AG20443 (cell line): Measurements from ENCODE around the gene CASK.
"Not testable (repeated sequence)": the region's sequence is repeated elsewhere in the genome, so short reads cannot be mapped to it uniquely, and the experiment has no call there.

Source experiments
- DNase-seq: peaks from one replicate; pipeline ENCODE4 v3.0.0; 2012; ENCODE audit warnings: low spot score, mixed read lengths

The CASK gene

DNA sequence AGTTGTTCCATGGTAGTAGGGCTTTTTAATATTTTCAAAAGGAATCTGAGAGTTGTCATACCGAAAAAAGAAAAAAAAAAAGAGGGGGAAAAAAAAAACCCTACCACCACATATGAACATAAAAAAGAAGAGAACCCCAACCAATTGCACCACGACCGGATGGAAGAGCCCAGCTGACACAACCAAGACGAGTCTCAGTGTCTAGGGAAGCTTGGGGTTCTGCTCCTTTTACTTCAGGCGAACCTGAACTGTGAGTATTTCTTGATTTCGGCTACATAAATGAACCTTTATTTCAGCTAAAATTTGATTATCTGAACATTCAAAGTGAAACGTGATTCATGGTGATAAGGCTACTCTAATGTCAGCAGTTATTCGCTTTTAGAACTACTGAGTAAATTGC, 234.5 kb downstream of the CASK start, which contains the start of gene GPR34:
Gene GPR34 (plus strand): TSS at position 139 of the 400 bp plus-strand sequence. CDS start 6,661 bp downstream, outside the sequence.
- no peak for DNase-seq

DNA sequence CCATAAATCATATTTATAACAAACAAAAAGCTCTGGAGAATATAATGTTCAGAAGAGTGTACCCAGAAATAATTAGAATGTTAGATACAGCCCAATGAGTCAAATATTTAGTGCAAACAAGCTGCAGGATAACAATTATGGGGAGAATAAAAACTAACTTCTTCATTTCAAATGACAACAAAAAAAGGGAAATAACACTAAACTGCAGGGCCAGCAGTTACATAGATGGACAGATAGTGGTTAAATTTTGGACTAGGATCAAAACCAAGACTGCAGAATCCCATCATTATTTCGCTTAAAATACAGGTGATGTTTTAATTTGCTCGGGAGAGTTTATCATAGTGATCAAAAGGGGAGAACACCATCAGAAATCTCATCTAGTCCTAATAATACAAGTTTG, 235.2 kb downstream of the CASK start:
- DNase-seq: no peak

DNA sequence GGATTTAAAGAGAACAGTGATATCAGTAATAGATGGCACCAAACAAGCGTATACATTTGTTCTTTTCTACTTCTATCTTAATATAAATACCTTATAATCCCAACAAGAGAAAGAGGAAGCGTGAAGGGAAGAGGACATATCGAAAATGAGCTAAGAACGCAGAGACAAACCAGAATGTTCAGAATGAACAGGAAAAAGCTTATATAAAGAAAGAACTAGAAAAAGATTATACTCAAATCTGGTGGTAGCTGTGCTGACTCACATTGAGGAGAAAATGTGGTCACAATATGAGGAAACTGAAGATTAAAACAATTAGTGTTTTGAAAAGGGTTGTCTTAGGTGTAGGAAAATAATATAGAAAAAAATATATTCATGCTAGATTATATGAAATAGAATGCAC, 236.6 kb downstream of the CASK start:
- DNase-seq: no peak

DNA sequence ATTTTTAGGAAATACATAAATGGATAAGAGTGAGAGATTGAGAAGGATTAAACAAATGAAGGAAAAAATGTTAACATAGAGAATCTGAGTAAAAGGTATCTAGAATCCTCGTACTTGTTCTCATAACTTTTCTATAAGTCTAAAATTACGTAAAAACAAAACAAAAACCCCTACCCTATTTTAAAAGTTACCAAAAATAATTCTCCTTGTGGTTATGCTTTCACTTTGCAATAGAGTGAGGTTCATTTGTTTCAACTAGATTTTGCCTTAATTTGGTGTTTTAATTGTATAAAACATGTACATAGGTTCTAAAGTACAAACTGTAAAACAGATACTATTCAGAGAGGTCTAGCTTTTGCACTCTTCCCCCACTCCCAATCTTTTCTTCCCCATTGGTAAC, 238.4 kb downstream of the CASK start:
- DNase-seq: no peak

DNA sequence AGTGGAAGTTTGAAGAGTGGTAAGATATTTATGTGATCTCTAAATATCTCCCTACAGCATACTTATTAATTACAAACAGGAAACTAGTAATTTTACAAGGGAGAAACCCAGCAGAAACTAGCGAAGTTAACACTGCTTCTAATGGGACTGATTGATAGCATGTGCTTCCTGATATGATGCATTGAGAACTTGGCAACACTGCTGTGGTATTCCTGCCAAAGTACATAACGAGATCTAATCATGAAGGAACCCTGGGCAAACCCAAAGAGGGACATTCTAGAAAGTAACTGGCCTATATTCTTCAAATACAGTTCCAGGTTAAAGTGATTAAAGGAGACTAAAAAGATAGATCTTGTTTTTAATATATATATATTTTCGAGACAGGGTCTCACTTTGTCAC, 239.2 kb downstream of the CASK start:
- no peak for DNase-seq

DNA sequence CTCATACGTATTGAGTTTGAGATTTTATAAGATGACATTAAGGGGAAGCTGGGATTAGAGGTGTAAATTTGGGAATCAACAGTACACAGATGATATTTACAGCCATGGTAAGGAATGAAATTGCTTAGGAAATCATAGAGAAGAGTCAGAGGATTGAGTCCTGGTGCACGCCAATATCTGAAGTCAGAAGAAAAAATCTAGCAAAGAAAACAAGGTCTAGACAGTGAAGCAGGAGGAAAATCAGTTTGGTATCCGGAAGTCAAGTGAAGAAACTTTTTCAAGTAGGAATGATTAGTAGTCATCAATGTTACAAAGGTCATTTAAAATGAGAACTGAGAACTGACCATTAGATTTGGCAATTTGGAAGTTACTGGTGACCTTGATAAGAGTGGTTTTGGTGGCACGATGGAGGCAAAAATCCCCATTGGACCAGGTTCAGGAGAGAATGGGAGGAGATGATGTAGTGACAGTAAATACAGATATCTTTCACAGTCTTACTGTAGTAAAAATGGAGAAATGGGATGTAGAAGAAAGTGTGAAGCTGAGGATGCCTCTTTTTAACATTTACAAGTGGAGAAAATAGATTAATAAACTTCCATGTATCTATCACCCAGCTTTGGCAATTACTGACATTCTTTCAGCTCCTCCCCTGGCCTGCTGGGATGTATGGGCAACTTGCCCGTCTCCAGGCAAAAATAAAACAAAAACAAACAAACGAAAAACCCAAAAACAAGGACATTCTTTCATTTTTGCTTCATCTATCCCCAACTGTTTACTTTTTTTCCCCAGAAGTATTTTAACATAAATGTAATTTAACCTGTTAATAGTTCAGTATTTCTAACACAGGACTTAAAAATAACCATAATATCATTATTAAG, 245.9 kb downstream of the CASK start:
- peak; percentile 14 for DNase-seq

DNA sequence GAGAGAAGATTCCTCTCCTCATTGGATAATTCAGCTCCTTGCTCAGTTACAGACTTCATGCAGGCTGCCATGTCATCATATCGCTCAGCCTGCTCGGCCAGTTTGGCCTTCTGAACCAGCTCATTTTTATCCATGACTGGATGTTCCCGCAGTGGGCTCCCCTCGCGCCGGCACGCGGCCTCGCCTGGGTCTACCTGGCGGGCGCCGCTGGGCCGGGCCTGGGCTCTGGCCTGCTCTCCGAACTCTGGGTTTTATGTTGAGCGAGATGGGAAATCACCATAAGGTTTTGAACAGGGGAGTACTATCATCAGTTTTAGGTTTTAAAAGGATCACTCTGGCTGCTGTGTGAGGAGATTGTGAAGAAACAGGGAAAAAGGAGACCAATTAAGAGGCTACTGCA, 247.0 kb downstream of the CASK start:
- DNase-seq: not testable (repeated sequence)

DNA sequence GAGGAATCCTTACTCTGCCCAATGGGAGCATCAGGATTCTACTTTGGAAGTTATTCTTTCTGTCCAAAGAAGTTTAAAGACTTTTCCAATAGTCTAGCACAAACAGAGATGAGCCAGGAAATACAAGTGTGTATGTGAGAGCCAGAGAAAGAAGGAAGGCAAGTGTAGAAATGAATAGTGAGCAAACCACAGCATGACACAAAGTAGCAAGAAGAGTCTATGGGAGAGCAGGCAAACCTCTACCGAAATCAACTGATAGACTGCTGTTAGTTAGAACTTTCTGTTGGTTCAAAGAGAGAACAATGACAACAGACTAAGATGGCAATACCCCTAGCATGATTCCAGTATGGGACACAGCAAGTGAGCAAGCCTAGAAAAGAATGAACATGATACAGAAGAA, 250.7 kb downstream of the CASK start:
- DNase-seq: no peak

DNA sequence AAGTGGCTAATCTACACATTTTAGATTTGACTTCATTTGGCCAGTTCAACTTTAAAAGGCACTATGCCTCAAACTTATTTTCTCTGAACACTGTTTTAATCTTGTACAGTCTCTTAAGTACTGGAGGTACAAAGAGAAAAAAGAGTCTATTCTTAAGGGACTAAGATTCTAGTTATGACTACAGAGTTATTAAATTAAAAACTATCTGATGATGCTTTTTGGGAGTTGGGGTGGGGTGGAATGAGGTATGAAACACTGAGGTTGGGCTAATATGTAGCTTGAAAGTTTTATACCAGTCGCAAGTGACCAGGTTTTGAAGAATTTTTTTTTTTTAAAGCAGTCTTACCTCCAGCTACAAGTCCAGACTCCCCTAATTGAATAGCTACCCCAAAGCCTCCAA, 252.3 kb downstream of the CASK start:
- no peak for DNase-seq

DNA sequence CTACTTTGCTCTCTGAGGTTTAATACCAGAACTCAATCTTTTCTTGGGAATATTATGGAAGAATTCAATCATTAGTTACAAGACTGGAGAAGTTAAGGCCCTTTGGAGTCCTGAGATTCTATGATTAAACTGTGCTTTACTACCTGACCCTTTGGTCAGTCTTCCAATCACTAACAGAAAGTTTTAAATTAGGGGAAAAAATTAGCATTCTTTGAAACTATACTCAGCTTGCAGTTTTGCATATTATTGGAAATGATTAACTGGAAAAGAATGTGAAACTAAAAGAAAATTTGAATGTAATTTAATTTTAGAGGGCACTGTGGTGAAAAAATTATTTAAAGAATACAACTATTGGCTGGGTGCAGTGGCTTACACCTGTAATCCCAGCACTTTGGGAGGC, 253.2 kb downstream of the CASK start:
- DNase-seq: no peak

DNA sequence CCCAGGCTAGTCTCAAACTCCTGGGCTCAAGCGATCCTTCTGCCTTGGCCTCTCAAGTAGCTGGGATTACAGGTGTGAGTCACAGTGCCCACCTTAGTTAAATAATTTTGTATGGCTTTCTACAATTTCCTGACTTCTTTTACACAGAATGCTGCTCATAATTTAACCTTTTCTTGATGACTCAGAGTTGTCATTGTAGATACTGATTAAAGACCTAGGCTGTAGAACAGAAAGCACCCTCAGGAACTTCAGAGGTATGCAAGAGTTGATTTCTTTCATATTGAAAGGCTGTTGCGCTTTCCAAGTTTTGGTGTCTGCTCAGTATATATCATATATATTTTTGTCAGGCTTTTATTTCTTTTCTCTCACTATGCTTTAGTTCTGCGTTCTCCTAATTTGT, 255.7 kb downstream of the CASK start:
- DNase-seq: no peak

DNA sequence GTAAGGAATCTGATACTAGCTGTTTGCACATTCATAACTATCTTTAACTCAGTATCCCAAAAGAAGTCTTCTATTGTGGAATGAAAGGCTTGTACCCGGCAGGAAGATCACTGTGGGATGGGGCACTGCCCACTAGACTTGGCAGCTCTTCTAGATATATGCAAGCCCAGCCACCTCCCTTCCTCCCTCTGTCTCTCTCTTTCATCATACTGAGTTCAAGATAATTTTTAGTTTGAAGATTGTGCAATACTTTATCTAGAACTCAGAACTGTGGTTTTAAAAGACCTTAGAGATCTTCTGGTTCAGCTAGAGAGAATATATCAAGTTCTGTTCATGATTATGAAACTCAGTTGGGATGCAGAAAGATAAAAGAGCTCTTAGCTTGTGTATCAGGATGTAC, 257.1 kb downstream of the CASK start:
- DNase-seq: peak; percentile 6

DNA sequence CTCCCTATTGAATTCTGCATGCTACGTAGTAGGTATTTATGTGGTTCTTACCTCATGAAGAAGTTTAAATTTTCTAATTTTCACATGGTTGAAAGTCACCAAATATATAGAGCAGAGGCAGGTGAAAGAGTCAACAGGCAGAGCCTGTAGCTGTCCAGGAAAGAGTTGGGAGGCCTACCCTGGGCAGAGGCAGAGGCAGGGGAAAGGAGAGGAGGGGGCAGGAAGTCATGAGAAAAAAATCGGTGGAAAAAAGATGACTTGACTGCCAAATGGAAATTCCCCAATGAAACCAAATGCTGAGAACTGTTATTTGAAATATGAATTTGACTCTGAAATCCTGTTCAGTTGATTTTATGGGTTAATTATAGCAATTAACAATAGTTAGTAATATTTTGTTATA, 257.7 kb downstream of the CASK start:
- no peak for DNase-seq

DNA sequence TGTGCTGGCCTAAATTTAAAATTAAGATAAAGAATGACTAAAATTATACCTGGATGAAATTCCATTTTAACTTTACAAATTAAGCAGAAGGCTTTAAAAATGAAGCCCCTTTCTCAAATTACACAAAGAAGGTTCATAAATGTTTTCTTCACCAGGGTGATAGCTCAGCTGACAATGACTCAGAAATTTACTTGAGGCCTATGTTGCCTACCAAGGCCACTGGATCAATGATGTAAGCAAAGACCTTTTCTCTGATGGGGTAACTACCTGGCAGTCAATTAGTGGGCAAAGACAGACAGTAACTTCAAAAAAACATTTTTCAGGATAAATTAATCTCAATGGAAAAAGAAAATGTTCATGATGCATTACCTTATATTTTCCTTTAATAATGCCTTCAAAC, 258.4 kb downstream of the CASK start:
- no peak for DNase-seq

DNA sequence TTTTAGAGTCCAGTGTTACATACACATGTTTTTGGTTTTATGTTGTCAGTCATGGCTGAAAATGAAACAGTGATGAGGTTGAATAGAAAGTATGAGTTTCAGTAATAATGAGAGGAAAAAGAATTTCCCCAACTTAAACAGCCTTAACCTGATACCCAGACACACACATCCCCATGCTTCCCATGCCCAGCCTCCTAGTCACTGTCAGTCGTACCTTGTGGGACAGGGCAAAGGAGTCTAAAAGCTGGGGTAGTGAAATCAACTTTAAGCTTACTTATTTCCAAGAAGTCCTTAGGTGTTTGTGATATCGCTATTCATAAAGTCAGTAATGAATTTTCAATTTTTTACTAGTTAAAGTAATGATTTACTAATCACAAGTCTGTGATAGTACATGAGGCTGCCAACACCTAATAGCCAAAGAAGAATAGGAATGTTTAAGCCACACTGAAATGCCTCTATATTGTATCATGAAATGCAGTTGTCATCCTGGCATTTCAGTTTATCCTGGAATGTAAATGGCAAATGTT, 258.9 kb downstream of the CASK start:
- no peak for DNase-seq

DNA sequence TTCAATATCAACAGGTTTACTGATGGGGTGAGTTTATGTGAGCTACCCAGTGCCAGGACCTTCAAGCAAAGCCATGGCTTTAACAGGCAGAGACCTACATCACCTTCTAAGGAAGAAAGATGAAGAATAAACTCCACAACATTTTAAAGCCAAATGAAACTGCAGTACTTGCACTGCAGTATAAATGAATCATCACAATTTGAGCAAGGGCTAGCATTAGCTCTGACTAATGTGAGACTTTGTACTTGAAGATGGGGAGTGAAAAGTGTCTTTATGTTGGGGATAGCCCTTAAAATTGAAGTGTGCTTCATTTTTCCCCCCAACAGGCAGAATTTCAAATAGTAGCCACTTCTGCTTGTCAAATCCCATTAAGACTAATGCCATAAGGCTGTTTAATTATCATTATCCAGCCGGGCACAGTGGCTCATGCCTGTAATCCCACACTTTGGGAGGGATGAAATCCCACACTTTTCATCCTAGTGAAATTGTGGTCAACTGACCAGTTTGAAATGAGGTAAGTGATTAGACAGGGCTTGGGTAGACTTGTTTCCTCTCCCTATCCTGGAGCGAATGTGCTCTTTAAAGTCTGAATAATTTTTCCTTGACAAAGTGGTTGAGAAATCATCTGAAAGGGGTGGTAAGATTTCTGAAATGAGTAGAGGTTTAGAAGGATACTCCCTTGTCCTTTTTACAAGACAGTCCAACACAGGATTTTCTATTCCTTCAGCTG, 261.8 kb downstream of the CASK start:
- DNase-seq: peak; percentile 20

DNA sequence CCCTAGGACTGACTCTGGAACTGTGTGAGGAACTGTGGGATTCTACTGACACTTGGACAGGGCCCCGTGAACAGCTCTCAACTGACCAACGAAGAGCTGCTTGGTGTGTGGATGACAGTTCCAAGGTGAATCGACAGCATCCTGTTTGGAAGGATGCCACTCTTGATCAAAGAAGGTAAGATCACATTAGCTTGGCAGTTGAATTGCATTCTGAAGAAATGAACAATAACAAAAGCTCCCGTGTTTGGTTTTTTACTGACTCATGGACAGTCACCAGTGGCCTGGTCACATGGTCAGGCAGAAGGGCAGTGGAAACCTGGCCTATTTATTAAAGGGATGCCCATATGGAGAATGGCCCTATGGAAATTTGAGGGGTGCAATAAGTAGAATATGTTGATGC, 267.7 kb downstream of the CASK start:
- DNase-seq: peak; percentile 10

DNA sequence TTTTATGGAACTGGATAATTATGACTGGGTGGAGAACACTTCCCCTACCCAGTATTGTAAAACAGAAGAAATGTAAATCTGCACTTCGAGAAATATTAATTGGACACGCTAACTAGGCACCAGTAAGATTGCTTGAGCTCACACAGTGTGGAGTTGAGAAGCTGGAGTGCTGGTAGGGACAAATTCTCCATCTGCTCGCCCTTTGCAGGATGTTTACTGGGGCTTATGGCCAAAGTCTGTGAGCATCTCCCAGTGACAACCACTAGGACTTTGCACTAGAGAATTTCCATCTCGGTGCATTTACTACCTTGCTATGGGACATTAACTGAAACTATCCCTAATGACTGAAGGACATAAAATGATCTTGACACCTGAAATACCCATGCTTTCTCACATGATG, 268.3 kb downstream of the CASK start:
- no peak for DNase-seq

DNA sequence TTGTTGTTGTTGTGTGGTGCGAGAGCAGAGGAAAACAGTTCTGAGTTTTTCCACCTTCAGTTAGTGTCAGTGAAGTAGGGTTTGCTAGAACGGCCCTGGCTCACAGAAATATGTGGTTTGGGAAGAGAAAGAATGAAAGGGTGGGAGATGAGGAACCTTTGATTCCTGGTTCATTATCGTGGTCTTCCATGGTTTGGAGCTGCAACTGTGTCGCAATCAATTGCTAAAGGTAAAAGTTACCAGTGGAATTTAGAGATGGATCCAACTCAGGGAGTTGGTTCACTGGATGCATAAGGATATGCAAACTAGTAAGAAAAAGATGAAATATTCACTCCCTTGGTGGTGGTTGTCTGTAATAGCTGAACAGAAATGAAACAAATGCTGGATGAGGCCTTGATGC, 270.2 kb downstream of the CASK start:
- DNase-seq: no peak

DNA sequence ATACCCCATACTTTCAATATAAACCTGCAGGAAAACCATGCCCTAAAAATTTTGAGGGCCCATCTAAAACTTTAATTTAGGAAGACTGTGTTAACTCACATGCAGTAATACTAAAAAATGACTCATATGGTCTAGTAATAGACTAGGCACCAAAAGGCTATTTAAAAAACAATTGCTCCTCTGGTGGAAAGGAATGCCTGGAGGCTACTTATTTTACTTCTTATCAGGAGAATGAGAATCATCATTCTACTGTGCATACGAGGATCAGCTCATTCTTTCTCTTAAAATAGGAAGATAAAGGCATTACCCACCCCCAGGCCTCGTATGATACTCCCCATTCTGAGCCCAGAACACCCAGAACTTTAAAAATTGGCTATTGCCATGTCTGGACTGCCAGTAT, 277.2 kb downstream of the CASK start:
- not testable (repeated sequence) for DNase-seq

DNA sequence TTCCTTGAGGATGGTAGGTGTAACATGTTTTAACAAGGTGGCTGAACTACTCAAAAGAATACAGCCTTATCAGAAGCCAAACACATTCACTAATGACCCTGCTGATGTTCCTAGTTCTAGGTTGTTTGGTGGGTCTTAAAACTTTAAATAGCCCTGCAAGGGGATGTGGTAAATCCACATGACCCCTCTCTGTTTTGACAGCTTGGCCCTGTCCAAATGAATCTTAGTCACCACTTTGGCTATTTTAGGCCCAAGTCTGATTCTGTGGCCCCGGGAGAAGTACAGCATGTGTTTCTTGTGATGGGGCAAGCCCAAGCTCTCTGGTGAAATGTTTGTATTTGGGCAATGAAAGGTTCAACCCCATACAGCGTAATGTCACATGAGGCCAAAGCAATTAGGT, 289.1 kb downstream of the CASK start:
- DNase-seq: no peak

DNA sequence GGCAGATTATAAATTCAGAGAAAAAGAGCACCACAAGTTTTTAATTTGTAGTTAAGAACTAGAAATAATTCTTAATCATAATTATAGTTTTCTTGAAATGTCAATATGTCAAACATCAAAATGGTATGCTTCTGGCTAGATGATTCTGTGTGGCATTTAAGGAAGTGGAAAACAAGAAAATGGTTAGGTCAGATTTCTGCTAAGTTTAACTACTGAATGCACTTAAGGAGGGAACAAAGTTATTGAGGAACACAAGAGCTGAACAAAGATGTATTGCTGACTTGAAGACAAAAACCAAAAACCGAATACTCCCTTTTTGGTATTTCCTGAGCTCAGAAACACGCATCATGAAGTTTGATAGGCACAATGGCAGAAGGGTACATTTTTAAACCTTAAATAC, 293.3 kb downstream of the CASK start:
- DNase-seq: no peak

DNA sequence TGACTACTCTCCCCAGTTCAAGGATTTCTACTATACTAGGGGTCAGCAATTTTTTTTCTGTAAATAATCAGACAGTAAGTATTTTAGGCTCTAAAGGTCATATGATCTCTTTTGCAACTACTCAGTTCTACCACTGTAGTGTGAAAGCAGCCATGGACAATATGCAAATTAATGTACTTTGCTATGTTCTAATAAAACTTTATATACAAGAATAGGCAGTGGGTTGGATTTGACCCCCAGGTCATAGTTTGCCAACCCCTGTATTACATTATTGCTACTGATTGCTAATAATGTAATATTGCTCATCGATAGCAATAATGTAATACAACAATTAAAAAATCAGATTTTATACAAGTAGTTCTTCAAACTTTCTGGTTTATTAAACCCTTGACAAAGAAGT, 293.8 kb downstream of the CASK start:
- DNase-seq: no peak
